IMR-90 (cell line): ENCODE results near the gene VWDE. TPM values are rescaled to one million over a fixed set of nuclear protein-coding genes. Genes with fewer than 3 reads are reported as not detected.

ENCODE experiments used
- ATAC-seq: fragments of 200-7000 bp; cut with Tn5 transposase; 2 replicates; pipeline ENCODE4 v1.9.1; 2020; ENCODE audit warnings: low read depth, mild to moderate bottlenecking, moderate library complexity
- BruUV-seq: library from RNA; stranded (reverse); fragments of 400-500 nt; replicated peaks from 2 replicates; lab custom pipeline; 2021; lab: Mats Ljungman, UMichigan
- CTCF ChIA-PET: fragments of 300-600 bp; formaldehyde crosslinking; extraction: SDS; loops from one replicate; lab custom pipeline; 2021; ENCODE audit warnings: antibody characterized with exemption; lab: Yijun Ruan, JAX
- POLR2A ChIA-PET: fragments of 300-600 bp; sonication (Branson Sonifier 250); formaldehyde crosslinking; loops from one replicate; lab custom pipeline; 2022; ENCODE audit warnings: antibody characterized with exemption; ENCODE audit not compliant: unreplicated experiment; lab: Charles Lee
- DNase-seq: peaks from one replicate; pipeline ENCODE4 v3.0.0; 2013
- H2AFZ ChIP-seq: replicated peaks from 2 replicates; pipeline ENCODE3; 2013; ENCODE audit warnings: low read length, mild to moderate bottlenecking; ENCODE audit not compliant: poor library complexity
- H2AK5ac ChIP-seq: 2 replicates; pipeline ENCODE4 v1.6.1; 2013; ENCODE audit warnings: low read depth, low read length, inconsistent platforms
- H2AK9ac ChIP-seq: replicated peaks from 2 replicates; pipeline ENCODE3; 2013; ENCODE audit warnings: mild to moderate bottlenecking, low read depth, low read length, moderate library complexity; ENCODE audit not compliant: poor library complexity
- H2BK120ac ChIP-seq: 2 replicates; pipeline ENCODE4 v1.6.1; 2013; ENCODE audit warnings: low read depth, low read length, inconsistent platforms
- H2BK15ac ChIP-seq: 3 replicates; pipeline ENCODE4 v1.6.1; 2013; ENCODE audit warnings: low read depth, low read length, inconsistent platforms
- H2BK20ac ChIP-seq: 2 replicates; pipeline ENCODE4 v1.6.1; 2013; ENCODE audit warnings: low read depth, mild to moderate bottlenecking, inconsistent platforms, low read length, moderate library complexity
- H2BK5ac ChIP-seq: 2 replicates; pipeline ENCODE4 v1.6.1; 2013; ENCODE audit warnings: mild to moderate bottlenecking, low read depth, low read length, inconsistent platforms; ENCODE audit not compliant: poor library complexity, severe bottlenecking
- H3K14ac ChIP-seq: replicated peaks from 2 replicates; pipeline ENCODE4 v1.6.1; 2013; ENCODE audit warnings: low read depth, low read length, inconsistent platforms
- H3K18ac ChIP-seq: 2 replicates; pipeline ENCODE4 v1.6.1; 2013; ENCODE audit warnings: low read depth, low read length, control low read depth
- H3K23ac ChIP-seq: 2 replicates; pipeline ENCODE4 v1.6.1; 2013; ENCODE audit warnings: low read depth, low read length, inconsistent platforms
- H3K27ac ChIP-seq: 2 replicates; pipeline ENCODE4 v1.5.1; 2013; ENCODE audit warnings: mild to moderate bottlenecking, control low read depth, low read length; ENCODE audit not compliant: insufficient read depth
- H3K27me3 ChIP-seq: 2 replicates; pipeline ENCODE4 v1.6.1; 2013; ENCODE audit warnings: low read length; ENCODE audit not compliant: control insufficient read depth, insufficient read depth
- H3K36me3 ChIP-seq: 2 replicates; pipeline ENCODE4 v1.6.1; 2013; ENCODE audit warnings: low read length, mixed read lengths; ENCODE audit not compliant: control insufficient read depth, insufficient read depth
- H3K4ac ChIP-seq: 2 replicates; pipeline ENCODE4 v1.6.1; 2013; ENCODE audit warnings: low read depth, low read length, inconsistent platforms
- H3K4me1 ChIP-seq: 2 replicates; pipeline ENCODE4 v1.6.1; 2013; ENCODE audit warnings: low read length, mixed read lengths; ENCODE audit not compliant: control insufficient read depth, insufficient read depth
- H3K4me2 ChIP-seq: 2 replicates; pipeline ENCODE4 v1.6.1; 2013; ENCODE audit warnings: low read depth, mild to moderate bottlenecking, control low read depth, low read length, moderate library complexity
- H3K4me3 ChIP-seq: 2 replicates; pipeline ENCODE4 v1.5.1; 2013; ENCODE audit warnings: low read depth, mild to moderate bottlenecking, control low read depth, low read length, moderate library complexity; ENCODE audit not compliant: insufficient read depth
- H3K56ac ChIP-seq: 2 replicates; pipeline ENCODE4 v1.6.1; 2013; ENCODE audit warnings: low read length, inconsistent platforms; ENCODE audit not compliant: insufficient read depth; ENCODE audit errors: extremely low read depth
- H3K79me1 ChIP-seq, 2 experiments: 2 replicates each; pipeline ENCODE4 v1.6.1; 2013; ENCODE audit warnings: low read length in 2 of 2, inconsistent platforms in 1 of 2, low read depth in 1 of 2
- H3K9ac ChIP-seq: 2 replicates; pipeline ENCODE4 v1.6.1; 2013; ENCODE audit warnings: low read depth, low read length, control low read depth
- H3K9me1 ChIP-seq: 2 replicates; pipeline ENCODE4 v1.6.1; 2013; ENCODE audit warnings: low read length, inconsistent platforms; ENCODE audit not compliant: insufficient read depth
- H3K9me3 ChIP-seq: 2 replicates; pipeline ENCODE4 v1.6.1; 2013; ENCODE audit warnings: low read length; ENCODE audit not compliant: control insufficient read depth, insufficient read depth
- H4K20me1 ChIP-seq: 2 replicates; pipeline ENCODE4 v1.6.1; 2013; ENCODE audit warnings: low read length, inconsistent platforms; ENCODE audit not compliant: insufficient read depth
- H4K5ac ChIP-seq: 2 replicates; pipeline ENCODE4 v1.6.1; 2013; ENCODE audit warnings: mild to moderate bottlenecking, low read depth, low read length, control low read depth
- H4K8ac ChIP-seq, 2 experiments: 2 replicates each; pipeline ENCODE4 v1.6.1; 2013; ENCODE audit warnings: low read depth in 2 of 2, low read length in 2 of 2, control low read depth in 1 of 2, inconsistent platforms in 1 of 2
- H4K91ac ChIP-seq: 2 replicates; pipeline ENCODE4 v1.6.1; 2013; ENCODE audit warnings: low read depth, low read length, inconsistent platforms; ENCODE audit not compliant: insufficient read depth
- BHLHE40 ChIP-seq: fragments of 150-350 bp; IDR thresholded peaks from 2 replicates; pipeline ENCODE4 v1.6.1; 2016; ENCODE audit warnings: mild to moderate bottlenecking, low read depth, low read length
- CEBPB ChIP-seq: IDR thresholded peaks from 2 replicates; pipeline ENCODE4 v1.6.1; 2012; ENCODE audit warnings: low read depth, low read length, improper control_type of control experiment
- CHD1 ChIP-seq: IDR thresholded peaks from 2 replicates; pipeline ENCODE4 v1.6.1; 2012; ENCODE audit warnings: low read depth, low read length, improper control_type of control experiment
- FOS ChIP-seq: fragments of 150-350 bp; IDR thresholded peaks from 2 replicates; pipeline ENCODE4 v1.6.1; 2016; ENCODE audit warnings: low read depth, low read length
- MAFK ChIP-seq: IDR thresholded peaks from 2 replicates; pipeline ENCODE4 v1.6.1; 2012; ENCODE audit warnings: low read depth, low read length, improper control_type of control experiment
- MAZ ChIP-seq: IDR thresholded peaks from 2 replicates; pipeline ENCODE4 v1.6.1; 2012; ENCODE audit warnings: low read depth, mild to moderate bottlenecking, low read length, improper control_type of control experiment, moderate library complexity, borderline replicate concordance
- MXI1 ChIP-seq: IDR thresholded peaks from 2 replicates; pipeline ENCODE4 v1.6.1; 2012; ENCODE audit warnings: low read depth, mild to moderate bottlenecking, low read length, moderate library complexity, borderline replicate concordance
- NFE2L2 ChIP-seq: fragments of 150-350 bp; IDR thresholded peaks from 2 replicates; pipeline ENCODE4 v1.6.1; 2016; ENCODE audit warnings: low read depth, mild to moderate bottlenecking, low read length
- POLR2A ChIP-seq: IDR thresholded peaks from 2 replicates; pipeline ENCODE4 v1.6.1; 2012; ENCODE audit warnings: mild to moderate bottlenecking, low read depth, low read length
- RAD21 ChIP-seq: IDR thresholded peaks from 2 replicates; pipeline ENCODE4 v1.6.1; 2012; ENCODE audit warnings: low read length, improper control_type of control experiment
- RCOR1 ChIP-seq: IDR thresholded peaks from 2 replicates; pipeline ENCODE4 v1.6.1; 2012; ENCODE audit warnings: mild to moderate bottlenecking, low read length, improper control_type of control experiment; ENCODE audit not compliant: insufficient replicate concordance
- SMC3 ChIP-seq: fragments of 150-350 bp; IDR thresholded peaks from 2 replicates; pipeline ENCODE4 v1.6.1; 2016; ENCODE audit warnings: low read depth, mild to moderate bottlenecking, antibody characterized with exemption, low read length, moderate library complexity
- WGBS, 2 experiments: methylation state at CpG; one replicate each; pipeline versions ENCODE4 v1.1.5 to v1.1.7; 2013; ENCODE audit warnings: missing lambda C conversion rate in 2 of 2; ENCODE audit not compliant: insufficient read length in 1 of 2; ENCODE audit errors: extremely low coverage in 2 of 2; 5-methylcytosine and 5-hydroxymethylcytosine counted together
- dilution Hi-C: fragments of 300-500 bp; cut with HindIII; formaldehyde crosslinking; loops from one replicate; pipeline ENCODE4 v1.14.3; 2018; ENCODE audit warnings: low sequenced_read_pairs; ENCODE audit not compliant: unreplicated experiment
- in situ Hi-C: fragments of 300-500 bp; cut with MboI; formaldehyde crosslinking; loops from 3 replicates; pipeline ENCODE4 v1.14.3; 2019; ENCODE audit warnings: low sequenced_read_pairs, inconsistent platforms, mixed read lengths
- intact Hi-C: fragments of 100-400 bp; cut with micrococcal nuclease; formaldehyde crosslinking; loops from 2 replicates; pipeline ENCODE4 v1.10.0; 2022
- polyA plus RNA-seq, 3 experiments: library from polyadenylated mRNA; depleted of rRNA; stranded (reverse); fragments of >200 nt; gene quantifications; 2 replicates each; pipeline ENCODE4 v1.2.3, GENCODE V29; 2012; ENCODE audit warnings: low replicate concordance in 1 of 3
- total RNA-seq: library from RNA; depleted of rRNA; stranded (reverse); fragments of >200 nt; gene quantifications from 2 replicates; pipeline ENCODE4 v1.2.3, GENCODE V29; 2012
- TF ChIP-seq, protein P1 (sequence below): fragments of 150-350 bp; IDR thresholded peaks from 2 replicates; pipeline ENCODE4 v1.6.1; 2017; ENCODE audit warnings: mild to moderate bottlenecking, antibody characterized with exemption, low read length, low read depth
- TF ChIP-seq, protein P2 (sequence below): fragments of 150-350 bp; IDR thresholded peaks from 2 replicates; pipeline ENCODE4 v1.6.1; 2016; ENCODE audit warnings: low read depth, mild to moderate bottlenecking, low read length, moderate library complexity, borderline replicate concordance
- TF ChIP-seq, protein P3 (sequence below): conservative IDR thresholded peaks from 2 replicates; pipeline ENCODE4 v1.5.1; 2012; ENCODE audit warnings: mild to moderate bottlenecking, low read depth, low read length, improper control_type of control experiment

Gene VWDE
- total and polyA plus RNA-seq, 2 of the 4 experiments (the other 2 are of a cell fraction): 0.05 to 0.18 TPM

DNA sequence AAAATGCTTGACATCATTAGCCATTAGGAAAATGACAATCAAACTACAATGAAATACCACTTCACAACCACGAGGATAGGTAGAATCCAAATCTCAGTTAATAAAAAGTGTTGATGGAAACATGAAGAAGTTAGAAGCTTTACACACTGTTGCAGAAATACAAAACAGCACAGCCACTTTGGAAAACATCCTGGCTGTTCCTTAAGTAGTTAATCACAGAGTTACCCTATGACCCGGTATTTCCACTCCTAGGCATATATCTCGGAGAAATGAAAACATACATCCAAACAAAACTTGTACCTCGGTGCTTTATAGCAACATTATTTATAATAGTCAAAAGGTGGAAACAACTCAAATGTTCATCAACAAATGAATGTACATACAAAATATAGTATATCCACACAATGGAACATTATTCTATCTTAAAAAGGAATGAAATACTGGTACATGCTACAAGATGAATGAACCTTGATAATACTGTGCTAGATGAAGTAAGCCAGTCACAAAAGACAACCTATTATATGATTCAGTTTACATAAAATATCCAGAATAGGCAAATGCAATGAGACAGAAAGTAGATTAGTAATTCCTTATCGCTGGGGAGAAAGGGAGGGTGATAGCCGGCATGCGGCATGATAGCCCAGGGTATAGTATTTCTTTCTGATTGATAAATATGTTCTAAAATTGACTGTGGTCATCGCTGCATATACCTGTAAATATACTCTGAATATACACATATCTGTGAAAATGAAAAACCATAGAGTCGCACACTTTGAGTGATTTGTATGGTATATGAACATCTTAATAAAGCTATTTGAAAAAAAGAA lies 1.9 kb downstream of the VWDE start:
- Histone ChIP-seq H3K9me1 (no peaks in the 10 kb centered on the region), H3K18ac (no peak overlapping the region), H2AFZ (no peak overlapping the region), H4K91ac (no peak overlapping the region), H3K27ac (no peak overlapping the region), H3K27me3 (peaks cover 5% of the 10 kb centered on the region; the same call in 1 of the 2 replicates), H2BK5ac (no peak overlapping the region), H3K4me2 (no peak overlapping the region), H3K79me1 (no peaks in the 10 kb centered on the region), H3K9ac (no peak overlapping the region), H4K8ac (no peak overlapping the region), H3K23ac (no peak overlapping the region), H2BK15ac (no peak overlapping the region), H2BK20ac (no peak overlapping the region), H2AK5ac (no peak overlapping the region), H3K9me3 (no peaks in the 10 kb centered on the region), H4K20me1 (no peaks in the 10 kb centered on the region), H3K4me1 (no peaks in the 10 kb centered on the region), H4K5ac (no peak overlapping the region), H3K56ac (no peak overlapping the region), H3K14ac (no peak overlapping the region), H2AK9ac (no peak overlapping the region), H2BK120ac (no peak overlapping the region), H3K4ac (no peak overlapping the region), H3K36me3 (no peaks in the 10 kb centered on the region), H3K4me3 (no peak overlapping the region)
- in situ Hi-C loops: no loop called here
- dilution Hi-C loops: no loop called here
- DNase-seq (no peak), ATAC-seq (no peak)
- CTCF ChIA-PET: interaction anchor here (1.3 kb wide), 1 partner anchor 13 kb away, joined by 4 read pairs; no protein-coding TSS in a partner anchor
- POLR2A ChIA-PET: no interaction called here
- BruUV-seq: no TSS peak
- intact Hi-C loops: no loop called here
- no CpG with 5 or more reads among the region's 9 CpGs for WGBS, 2 experiments
- TF ChIP-seq, protein P1, sequence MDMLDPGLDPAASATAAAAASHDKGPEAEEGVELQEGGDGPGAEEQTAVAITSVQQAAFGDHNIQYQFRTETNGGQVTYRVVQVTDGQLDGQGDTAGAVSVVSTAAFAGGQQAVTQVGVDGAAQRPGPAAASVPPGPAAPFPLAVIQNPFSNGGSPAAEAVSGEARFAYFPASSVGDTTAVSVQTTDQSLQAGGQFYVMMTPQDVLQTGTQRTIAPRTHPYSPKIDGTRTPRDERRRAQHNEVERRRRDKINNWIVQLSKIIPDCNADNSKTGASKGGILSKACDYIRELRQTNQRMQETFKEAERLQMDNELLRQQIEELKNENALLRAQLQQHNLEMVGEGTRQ: no peak
- TF ChIP-seq SMC3 (no peak), POLR2A (no peak), NFE2L2 (no peak), FOS (no peak), RCOR1 (no peak), MAZ (no peak), BHLHE40 (no peak), CEBPB (no peak), RAD21 (no peak), MAFK (no peak), CHD1 (no peak), MXI1 (no peak)
- TF ChIP-seq, protein P2, sequence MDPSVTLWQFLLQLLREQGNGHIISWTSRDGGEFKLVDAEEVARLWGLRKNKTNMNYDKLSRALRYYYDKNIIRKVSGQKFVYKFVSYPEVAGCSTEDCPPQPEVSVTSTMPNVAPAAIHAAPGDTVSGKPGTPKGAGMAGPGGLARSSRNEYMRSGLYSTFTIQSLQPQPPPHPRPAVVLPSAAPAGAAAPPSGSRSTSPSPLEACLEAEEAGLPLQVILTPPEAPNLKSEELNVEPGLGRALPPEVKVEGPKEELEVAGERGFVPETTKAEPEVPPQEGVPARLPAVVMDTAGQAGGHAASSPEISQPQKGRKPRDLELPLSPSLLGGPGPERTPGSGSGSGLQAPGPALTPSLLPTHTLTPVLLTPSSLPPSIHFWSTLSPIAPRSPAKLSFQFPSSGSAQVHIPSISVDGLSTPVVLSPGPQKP: no peak
- TF ChIP-seq, protein P3, sequence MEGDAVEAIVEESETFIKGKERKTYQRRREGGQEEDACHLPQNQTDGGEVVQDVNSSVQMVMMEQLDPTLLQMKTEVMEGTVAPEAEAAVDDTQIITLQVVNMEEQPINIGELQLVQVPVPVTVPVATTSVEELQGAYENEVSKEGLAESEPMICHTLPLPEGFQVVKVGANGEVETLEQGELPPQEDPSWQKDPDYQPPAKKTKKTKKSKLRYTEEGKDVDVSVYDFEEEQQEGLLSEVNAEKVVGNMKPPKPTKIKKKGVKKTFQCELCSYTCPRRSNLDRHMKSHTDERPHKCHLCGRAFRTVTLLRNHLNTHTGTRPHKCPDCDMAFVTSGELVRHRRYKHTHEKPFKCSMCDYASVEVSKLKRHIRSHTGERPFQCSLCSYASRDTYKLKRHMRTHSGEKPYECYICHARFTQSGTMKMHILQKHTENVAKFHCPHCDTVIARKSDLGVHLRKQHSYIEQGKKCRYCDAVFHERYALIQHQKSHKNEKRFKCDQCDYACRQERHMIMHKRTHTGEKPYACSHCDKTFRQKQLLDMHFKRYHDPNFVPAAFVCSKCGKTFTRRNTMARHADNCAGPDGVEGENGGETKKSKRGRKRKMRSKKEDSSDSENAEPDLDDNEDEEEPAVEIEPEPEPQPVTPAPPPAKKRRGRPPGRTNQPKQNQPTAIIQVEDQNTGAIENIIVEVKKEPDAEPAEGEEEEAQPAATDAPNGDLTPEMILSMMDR: no peak
